H1 (cell line): ENCODE results near the gene TBCB. TPM values are rescaled to one million over a fixed set of nuclear protein-coding genes. Genes with fewer than 3 reads are reported as not detected.

Source experiments
- CTCF ChIA-PET: fragments of 300-600 bp; sonication (Branson Sonifier 250); formaldehyde crosslinking; loops from one replicate; lab custom pipeline; 2021; ENCODE audit not compliant: partially characterized antibody; lab: Charles Lee
- POLR2A ChIA-PET: fragments of 300-600 bp; sonication (Branson Sonifier 250); formaldehyde crosslinking; loops from one replicate; lab custom pipeline; 2021; ENCODE audit warnings: inconsistent platforms; ENCODE audit not compliant: partially characterized antibody; lab: Charles Lee
- DNase-seq, 2 experiments: peaks; one replicate each; pipeline versions ENCODE4 v3.0.0 to v3.0.0-alpha.2; 2010 to 2022; ENCODE audit warnings: low spot score in 2 of 2, low read depth in 1 of 2, mixed read lengths in 1 of 2
- FAIRE-seq: peaks from 2 replicates; lab custom pipeline; 2011; peaks lifted over from hg19 to GRCh38; lab: Jason Lieb, UNC
- H2AFZ ChIP-seq: 2 replicates; pipeline ENCODE4 v1.8.1; 2012; ENCODE audit warnings: low read length, inconsistent platforms
- H2AK5ac ChIP-seq: 2 replicates; pipeline ENCODE4 v1.6.1; 2013; ENCODE audit warnings: low read depth, low read length
- H2BK120ac ChIP-seq: replicated peaks from 2 replicates; pipeline ENCODE3; 2013; ENCODE audit warnings: low read depth, low read length, inconsistent platforms
- H2BK12ac ChIP-seq: 2 replicates; pipeline ENCODE4 v1.6.1; 2013; ENCODE audit warnings: low read depth, low read length
- H2BK15ac ChIP-seq: 2 replicates; pipeline ENCODE4 v1.6.1; 2013; ENCODE audit warnings: low read length
- H2BK20ac ChIP-seq: 2 replicates; pipeline ENCODE4 v1.6.1; 2013; ENCODE audit warnings: low read length
- H2BK5ac ChIP-seq: 2 replicates; pipeline ENCODE4 v1.6.1; 2013; ENCODE audit warnings: low read depth, low read length
- H3K14ac ChIP-seq: 2 replicates; pipeline ENCODE4 v1.6.1; 2013; ENCODE audit warnings: inconsistent platforms; ENCODE audit not compliant: insufficient read length
- H3K18ac ChIP-seq: 2 replicates; pipeline ENCODE4 v1.6.1; 2013; ENCODE audit warnings: low read length; ENCODE audit errors: extremely low read depth
- H3K23ac ChIP-seq: 2 replicates; pipeline ENCODE4 v1.6.1; 2013; ENCODE audit warnings: inconsistent platforms; ENCODE audit not compliant: insufficient read length
- H3K23me2 ChIP-seq: 2 replicates; pipeline ENCODE4 v1.6.1; 2013; ENCODE audit warnings: low read depth, low read length
- H3K27ac ChIP-seq: 2 replicates; pipeline ENCODE4 v1.6.1; 2011; ENCODE audit warnings: low read depth, low read length, inconsistent platforms
- H3K27me3 ChIP-seq, 4 experiments: replicated peaks in 1 of 4; 1 replicate in 1 of 4; 2 replicates in 3 of 4; pipeline versions ENCODE4 v1.6.1 to v1.8.1; 2011 to 2013; ENCODE audit warnings: low read length in 3 of 4, mild to moderate bottlenecking in 3 of 4, inconsistent platforms in 2 of 4, mixed read lengths in 2 of 4, moderate library complexity in 1 of 4; ENCODE audit not compliant: control insufficient read depth in 3 of 4, insufficient read depth in 3 of 4; ENCODE audit errors: extremely low read depth in 1 of 4
- H3K36me3 ChIP-seq, 4 experiments: 2 replicates each; pipeline versions ENCODE4 v1.6.1 to v1.8.1; 2011 to 2013; ENCODE audit warnings: mild to moderate bottlenecking in 4 of 4, low read length in 3 of 4, moderate library complexity in 2 of 4, control low read depth in 1 of 4, inconsistent platforms in 1 of 4; ENCODE audit not compliant: insufficient read depth in 4 of 4, control insufficient read depth in 2 of 4
- H3K4ac ChIP-seq: replicated peaks from 2 replicates; pipeline ENCODE3; 2013; ENCODE audit warnings: low read length, low read depth, mixed read lengths, inconsistent platforms; ENCODE audit not compliant: insufficient read length
- H3K4me1 ChIP-seq, 4 experiments: replicated peaks in 1 of 4; 1 replicate in 1 of 4; 2 replicates in 3 of 4; pipeline versions ENCODE4 v1.6.1 to v1.8.1; 2011 to 2013; ENCODE audit warnings: low read length in 3 of 4, inconsistent platforms in 2 of 4, mixed read lengths in 1 of 4; ENCODE audit not compliant: insufficient read depth in 4 of 4, control insufficient read depth in 3 of 4
- H3K4me2 ChIP-seq, 2 experiments: 2 replicates each; pipeline versions ENCODE4 v1.6.1 to v1.8.1; 2011 to 2013; ENCODE audit warnings: low read depth in 2 of 2, low read length in 2 of 2, control low read depth in 1 of 2, inconsistent platforms in 1 of 2, mild to moderate bottlenecking in 1 of 2; ENCODE audit not compliant: insufficient read depth in 1 of 2
- H3K4me3 ChIP-seq, 4 experiments: fragments of 200-600, 300-600 bp in 1 of 4; sonication (generic), shearing (Covaris generic), sonication (Bioruptor Twin) in 1 of 4; 2 replicates each; pipeline versions ENCODE4 v1.5.1 to v1.8.1; 2011 to 2016; ENCODE audit warnings: low read length in 4 of 4, low read depth in 3 of 4, control low read depth in 2 of 4, inconsistent platforms in 2 of 4, mild to moderate bottlenecking in 2 of 4, mixed read lengths in 1 of 4, moderate library complexity in 1 of 4; ENCODE audit not compliant: insufficient read depth in 2 of 4; ENCODE audit errors: extremely low read depth in 1 of 4
- H3K56ac ChIP-seq: replicated peaks from 2 replicates; pipeline ENCODE3; 2013; ENCODE audit warnings: low read depth, mild to moderate bottlenecking, mixed read lengths, low read length, inconsistent platforms; ENCODE audit not compliant: insufficient read length
- H3K79me1 ChIP-seq: 2 replicates; pipeline ENCODE4 v1.6.1; 2013; ENCODE audit warnings: low read depth, low read length, control low read depth
- H3K79me2 ChIP-seq, 2 experiments: 2 replicates each; pipeline versions ENCODE4 v1.6.1 to v1.8.1; 2012 to 2013; ENCODE audit warnings: low read length in 2 of 2, mild to moderate bottlenecking in 2 of 2, inconsistent platforms in 1 of 2; ENCODE audit not compliant: insufficient read depth in 2 of 2, control insufficient read depth in 1 of 2
- H3K9ac ChIP-seq, 4 experiments: replicated peaks in 1 of 4; 1 replicate in 1 of 4; 2 replicates in 3 of 4; pipeline versions ENCODE4 v1.6.1 to v1.8.1; 2011 to 2013; ENCODE audit warnings: low read depth in 3 of 4, low read length in 3 of 4, control low read depth in 2 of 4, mild to moderate bottlenecking in 2 of 4, moderate library complexity in 2 of 4, inconsistent platforms in 1 of 4; ENCODE audit errors: extremely low read depth in 1 of 4
- H3K9me3 ChIP-seq, 2 experiments: 2 replicates each; pipeline versions ENCODE4 v1.6.1 to v1.8.1; 2012 to 2013; ENCODE audit warnings: mild to moderate bottlenecking in 2 of 2, moderate library complexity in 2 of 2, control low read depth in 1 of 2, inconsistent platforms in 1 of 2, low read depth in 1 of 2, low read length in 1 of 2, mixed read lengths in 1 of 2; ENCODE audit not compliant: insufficient read depth in 2 of 2
- H4K20me1 ChIP-seq, 2 experiments: replicated peaks in 1 of 2; 2 replicates each; pipeline versions ENCODE3 to v1.8.1; 2011 to 2013; ENCODE audit warnings: inconsistent platforms in 2 of 2, low read length in 2 of 2, mild to moderate bottlenecking in 1 of 2; ENCODE audit not compliant: insufficient read depth in 2 of 2, control insufficient read depth in 1 of 2
- H4K5ac ChIP-seq: 2 replicates; pipeline ENCODE4 v1.6.1; 2013; ENCODE audit warnings: low read length, low read depth, mixed read lengths, inconsistent platforms; ENCODE audit not compliant: insufficient read length
- H4K8ac ChIP-seq: 2 replicates; pipeline ENCODE4 v1.8.0; 2013; ENCODE audit warnings: mild to moderate bottlenecking, moderate library complexity, low read length, inconsistent platforms; ENCODE audit not compliant: insufficient read depth; ENCODE audit errors: extremely low read depth
- H4K91ac ChIP-seq: replicated peaks from 2 replicates; pipeline ENCODE3; 2013; ENCODE audit warnings: low read length, mixed read lengths, inconsistent platforms; ENCODE audit not compliant: insufficient read length
- BCL11A ChIP-seq, 2 experiments: IDR thresholded peaks; one replicate each; pipeline ENCODE4 v1.6.1; 2011; ENCODE audit warnings: low read depth in 2 of 2, low read length in 2 of 2, mild to moderate bottlenecking in 2 of 2
- CBX5 ChIP-seq: fragments of 300-800, 300-1000 bp; sonication (generic); IDR thresholded peaks from 2 replicates; pipeline ENCODE4 v1.7.1; 2016; ENCODE audit warnings: antibody characterized with exemption, low read length, low read depth
- CTBP2 ChIP-seq: IDR thresholded peaks from 2 replicates; pipeline ENCODE4 v1.7.0; 2011; ENCODE audit warnings: borderline replicate concordance, mild to moderate bottlenecking, moderate library complexity, mixed read lengths, low read length; ENCODE audit not compliant: insufficient read depth, insufficient read length
- GTF2F1 ChIP-seq: IDR thresholded peaks from 2 replicates; pipeline ENCODE4 v1.6.1; 2012; ENCODE audit warnings: low read depth, low read length, improper control_type of control experiment, borderline replicate concordance
- JUND ChIP-seq: IDR thresholded peaks from 2 replicates; pipeline ENCODE4 v1.6.1; 2011; ENCODE audit warnings: mild to moderate bottlenecking, improper control_type of control experiment, low read length
- KDM1A ChIP-seq: fragments of 200-600, 300-600 bp; sonication (generic); IDR thresholded peaks from 2 replicates; pipeline ENCODE4 v1.7.1; 2016; ENCODE audit warnings: mild to moderate bottlenecking, low read length, borderline replicate concordance
- KDM4A ChIP-seq: IDR thresholded peaks from one replicate; pipeline ENCODE4 v1.7.1; 2012; ENCODE audit warnings: low read depth, mild to moderate bottlenecking, moderate library complexity, low read length, inconsistent platforms; ENCODE audit not compliant: severe bottlenecking
- NRF1 ChIP-seq: IDR thresholded peaks from 2 replicates; pipeline ENCODE4 v1.6.1; 2011; ENCODE audit warnings: mild to moderate bottlenecking, low read depth, low read length, improper control_type of control experiment
- PHF8 ChIP-seq: fragments of 200-600 bp; sonication (generic); conservative IDR thresholded peaks from 2 replicates; pipeline ENCODE4 v1.7.1; 2012; ENCODE audit warnings: low read depth, mild to moderate bottlenecking, inconsistent platforms, low read length, moderate library complexity
- POLR2A ChIP-seq, 2 experiments: IDR thresholded peaks; 1 replicate in 1 of 2; 2 replicates in 1 of 2; pipeline ENCODE4 v1.6.1; 2011; ENCODE audit warnings: low read depth in 2 of 2, low read length in 2 of 2, mild to moderate bottlenecking in 2 of 2; ENCODE audit errors: control extremely low read depth in 1 of 2
- YY1 ChIP-seq: IDR thresholded peaks from 2 replicates; pipeline ENCODE4 v1.6.1; 2011; ENCODE audit warnings: low read depth, mild to moderate bottlenecking, low read length
- WGBS, 2 experiments: shearing (Covaris generic) in 1 of 2; methylation state at CpG; one replicate each; pipeline versions ENCODE4 v1.1.6 to v1.1.7; 2013 to 2015; ENCODE audit warnings: low lambda C conversion rate in 2 of 2, mixed read lengths in 2 of 2, inconsistent platforms in 1 of 2, low coverage in 1 of 2, missing lambda C conversion rate in 1 of 2; ENCODE audit not compliant: insufficient replicate concordance in 2 of 2, insufficient coverage in 1 of 2, insufficient read length in 1 of 2; ENCODE audit errors: extremely low coverage in 1 of 2, missing lambda C conversion rate in 1 of 2; 5-methylcytosine and 5-hydroxymethylcytosine counted together
- polyA plus RNA-seq, 7 experiments: library from polyadenylated mRNA; depleted of rRNA in 3 of 7; stranded (reverse) in 5 of 7; unstranded in 2 of 7; fragments of >200 nt in 5 of 7; fragments of 200-250 nt in 2 of 7; gene quantifications; 1 replicate in 5 of 7; 2 replicates in 1 of 7; 4 replicates in 1 of 7; pipeline versions ENCODE4 v1.2.1 to v1.2.3, GENCODE V29; 2011 to 2013; ENCODE audit warnings: missing spikeins in 2 of 7, mixed read lengths in 2 of 7
- total RNA-seq: library from RNA; stranded (reverse); fragmentation: NEBNext Ultra II Directional; extraction: Animal tissue kit (Norgen Biotek cat#: 25700); gene quantifications from 2 replicates; pipeline ENCODE4 v1.2.1, GENCODE V29; 2021

The TBCB gene
- total and polyA plus RNA-seq, 2 of the 8 experiments (the other 6 are each of a cell fraction or from before 2014, with no cell fraction given), result 153 to 286 TPM

DNA sequence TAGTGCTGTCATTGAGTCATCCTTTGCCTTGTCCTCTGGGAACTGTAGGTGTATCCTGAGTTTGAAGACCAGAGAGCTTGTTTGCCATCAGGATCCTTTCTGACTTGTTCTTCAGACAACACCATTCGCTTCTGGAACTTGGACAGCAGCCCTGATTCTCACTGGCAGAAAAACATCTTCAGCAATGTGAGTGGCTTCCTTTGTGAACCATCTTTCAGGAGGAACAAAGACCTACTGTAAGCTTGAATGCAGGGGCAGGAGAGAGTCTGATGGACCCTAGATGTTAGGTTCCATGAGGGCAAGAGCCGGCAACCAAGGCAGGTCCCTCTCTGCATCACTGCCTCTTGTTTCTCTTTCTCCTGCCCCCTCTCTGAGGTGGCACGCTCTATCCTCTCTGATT, 33.9 kb upstream of the TBCB start:
- H2BK5ac ChIP-seq, result no peak overlapping the region
- H3K14ac ChIP-seq, result no peak overlapping the region
- H3K4me3 ChIP-seq, result no peak overlapping the region
- H2BK12ac ChIP-seq, result no peak overlapping the region
- H3K79me2 ChIP-seq, result no peaks in the 10 kb centered on the region
- H3K27ac ChIP-seq, result no peak overlapping the region
- no peaks in the 10 kb centered on the region for H3K79me1 ChIP-seq
- H2BK120ac ChIP-seq, result no peak overlapping the region
- ChIA-PET POLR2A (no interaction called here), CTCF (interaction anchor here (0.9 kb wide), 1 partner anchor 20 kb away, joined by 3 read pairs; no protein-coding TSS in a partner anchor)
- FAIRE-seq, result no peak
- no peak overlapping the region for H4K5ac ChIP-seq
- 94% methylated on average over 3 of the region's 3 CpGs; no CpG with 5 or more reads in 1 of the 2 experiments for WGBS, 2 experiments
- H4K20me1 ChIP-seq, result peaks cover 0 to 9% of the 10 kb centered on the region in 2 experiments
- no peaks in the 10 kb centered on the region for H3K27me3 ChIP-seq
- H3K9me3 ChIP-seq, result no peaks in the 10 kb centered on the region
- no peak overlapping the region for H4K91ac ChIP-seq
- H3K4me1 ChIP-seq, result no peaks in the 10 kb centered on the region
- no peak overlapping the region for H3K9ac ChIP-seq
- H3K36me3 ChIP-seq, result peaks cover 28 to 67% (median 46%) of the 10 kb centered on the region in 4 experiments
- H2BK20ac ChIP-seq, result no peak overlapping the region
- no peak for DNase-seq
- no peak overlapping the region for H4K8ac ChIP-seq
- no peak overlapping the region for H3K56ac ChIP-seq
- no peak for TF ChIP-seq KDM4A
- no peak for TF ChIP-seq CTBP2
- no peak for TF ChIP-seq GTF2F1
- no peak for TF ChIP-seq CBX5
- no peak for TF ChIP-seq PHF8
- no peak for TF ChIP-seq NRF1
- TF ChIP-seq POLR2A (IDR thresholded peaks at IDR 0.05; ENCODE audit: control extremely low read depth in 1 of 2, low read depth in 2 of 2, low read length in 2 of 2), result no peak
- TF ChIP-seq KDM1A, result no peak
- no peak for TF ChIP-seq YY1
- TF ChIP-seq BCL11A (IDR thresholded peaks at IDR 0.05; ENCODE audit: low read depth in 2 of 2, low read length in 2 of 2), result no peak
- TF ChIP-seq JUND, result no peak
- no peak overlapping the region for H3K4me2 ChIP-seq
- no peak overlapping the region for H2AFZ ChIP-seq
- no peak overlapping the region for H3K4ac ChIP-seq
- no peak overlapping the region for H3K18ac ChIP-seq
- no peaks in the 10 kb centered on the region for H3K23me2 ChIP-seq
- no peak overlapping the region for H2BK15ac ChIP-seq
- H3K23ac ChIP-seq, result no peak overlapping the region
- no peak overlapping the region for H2AK5ac ChIP-seq
